GM23248 (cell line): ENCODE data around the gene PARL. TPM values are rescaled to one million over a fixed set of nuclear protein-coding genes. Genes with fewer than 3 reads are reported as not detected.

Experiments used
- DNase-seq: peaks from one replicate; pipeline ENCODE4 v3.0.0-alpha.2; 2015
- H2AFZ ChIP-seq: fragments of 200-600 bp; sonication (generic); 2 replicates; pipeline ENCODE4 v1.6.1; 2016; ENCODE audit warnings: antibody characterized with exemption
- H3F3A ChIP-seq: fragments of 200-600 bp; sonication (generic); 2 replicates; pipeline ENCODE4 v1.6.1; 2016; ENCODE audit warnings: mild to moderate bottlenecking, antibody characterized with exemption, mixed run types; ENCODE audit not compliant: insufficient read depth
- H3K27ac ChIP-seq: fragments of 200-600 bp; sonication (generic); 2 replicates; pipeline ENCODE4 v1.5.1; 2016; ENCODE audit warnings: mild to moderate bottlenecking
- H3K27me3 ChIP-seq: fragments of 200-600 bp; sonication (generic); replicated peaks from 2 replicates; pipeline ENCODE4 v1.6.1; 2016; ENCODE audit warnings: mild to moderate bottlenecking; ENCODE audit not compliant: insufficient read depth
- H3K36me3 ChIP-seq: fragments of 200-600 bp; sonication (generic); 2 replicates; pipeline ENCODE4 v1.6.1; 2016; ENCODE audit warnings: low read depth, mild to moderate bottlenecking
- H3K4me1 ChIP-seq: fragments of 200-600 bp; sonication (generic); 2 replicates; pipeline ENCODE4 v1.6.1; 2016; ENCODE audit warnings: mild to moderate bottlenecking; ENCODE audit not compliant: insufficient read depth
- H3K4me2 ChIP-seq: fragments of 200-600 bp; sonication (generic); one replicate; pipeline ENCODE4 v1.6.1; 2016; ENCODE audit warnings: mild to moderate bottlenecking; ENCODE audit not compliant: unreplicated experiment
- H3K4me3 ChIP-seq: fragments of 200-600 bp; sonication (generic); 2 replicates; pipeline ENCODE4 v1.5.1; 2016; ENCODE audit warnings: mild to moderate bottlenecking
- H3K79me2 ChIP-seq: fragments of 200-600 bp; sonication (generic); 2 replicates; pipeline ENCODE4 v1.6.1; 2016; ENCODE audit warnings: mild to moderate bottlenecking; ENCODE audit not compliant: insufficient read depth
- H3K9ac ChIP-seq: fragments of 200-600 bp; sonication (generic); 2 replicates; pipeline ENCODE4 v1.6.1; 2016; ENCODE audit warnings: mild to moderate bottlenecking
- H3K9me2 ChIP-seq: fragments of 200-600 bp; sonication (generic); 2 replicates; pipeline ENCODE4 v1.6.1; 2016; ENCODE audit warnings: mixed run types, mild to moderate bottlenecking, moderate library complexity; ENCODE audit not compliant: insufficient read depth
- H3K9me3 ChIP-seq: fragments of 200-600 bp; sonication (generic); one replicate; pipeline ENCODE4 v1.6.1; 2017; ENCODE audit warnings: low read depth
- H4K20me1 ChIP-seq: fragments of 200-600 bp; sonication (generic); 2 replicates; pipeline ENCODE4 v1.6.0; 2016; ENCODE audit not compliant: insufficient read depth
- EZH2 ChIP-seq: fragments of 200-600 bp; sonication (generic); IDR thresholded peaks from 2 replicates; pipeline ENCODE4 v1.6.1; 2018; ENCODE audit warnings: antibody characterized with exemption, mild to moderate bottlenecking; ENCODE audit not compliant: insufficient read depth, poor library complexity, severe bottlenecking
- EZH2phosphoT487 ChIP-seq: fragments of 200-600 bp; sonication (generic); IDR thresholded peaks from 2 replicates; pipeline ENCODE4 v1.6.1; 2018; ENCODE audit warnings: antibody characterized with exemption, moderate library complexity, mild to moderate bottlenecking, low read depth; ENCODE audit not compliant: insufficient read depth
- WGBS, 2 experiments: methylation state at CpG; one replicate each; pipeline ENCODE4 v1.1.6; 2015 to 2017; ENCODE audit warnings: low lambda C conversion rate in 2 of 2, low coverage in 1 of 2; ENCODE audit errors: missing lambda C conversion rate in 2 of 2; 5-methylcytosine and 5-hydroxymethylcytosine counted together
- in situ Hi-C: fragments of 300-500 bp; cut with MboI; formaldehyde crosslinking; loops from 2 replicates; pipeline ENCODE4 v1.15.0; 2020
- polyA plus RNA-seq: library from polyadenylated mRNA; unstranded; fragments of >200 nt; fragmentation: Nextera tagmentation; extraction: Ambion mirVana; gene quantifications from 2 replicates; pipeline ENCODE4 v1.2.1, GENCODE V29; 2016
- total RNA-seq: library from RNA; depleted of rRNA; stranded (reverse); fragments of >200 nt; shearing (Covaris generic); gene quantifications from 2 replicates; pipeline ENCODE4 v1.2.3, GENCODE V29; 2014

Gene PARL
- total and polyA plus RNA-seq, 2 experiments from 2014 or later, result 35.9 to 61.7 TPM

DNA sequence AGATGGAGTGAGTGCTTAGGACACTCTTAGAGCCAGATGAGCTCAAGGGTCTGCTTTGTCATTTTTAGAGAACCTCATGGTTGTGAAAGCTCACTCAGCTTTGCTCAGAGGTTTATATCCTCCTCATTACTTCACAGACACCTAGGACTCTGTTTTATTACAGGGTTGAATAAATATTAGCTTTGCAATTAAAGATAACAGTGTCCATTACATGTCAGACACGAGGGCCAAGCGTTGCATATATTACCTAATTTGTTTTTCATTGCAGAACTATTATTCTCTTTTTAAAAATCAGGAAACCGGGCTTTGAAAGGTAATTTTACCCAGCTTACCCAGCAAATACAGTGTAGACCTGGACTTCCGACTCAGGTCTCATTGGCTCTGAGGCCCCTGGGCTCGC is 75.4 kb downstream of the PARL start:
- Histone ChIP-seq H3K9me2 (no peaks in the 10 kb centered on the region), H3K4me1 (no peaks in the 10 kb centered on the region), H3K27ac (no peak overlapping the region), H3K27me3 (no peaks in the 10 kb centered on the region), H3K4me3 (no peak overlapping the region), H3K9me3 (no peaks in the 10 kb centered on the region), H4K20me1 (no peaks in the 10 kb centered on the region), H3K9ac (no peak overlapping the region), H3F3A (no peaks in the 10 kb centered on the region), H3K4me2 (no peak overlapping the region), H3K36me3 (peaks cover 44% of the 10 kb centered on the region), H2AFZ (no peak overlapping the region), H3K79me2 (no peaks in the 10 kb centered on the region)
- WGBS, 2 experiments, result 91 to 93% methylated on average over 5 of the region's 5 CpGs
- DNase-seq, result no peak
- in situ Hi-C loops, result no loop called here
- TF ChIP-seq EZH2 (no peak), EZH2phosphoT487 (no peak)

DNA sequence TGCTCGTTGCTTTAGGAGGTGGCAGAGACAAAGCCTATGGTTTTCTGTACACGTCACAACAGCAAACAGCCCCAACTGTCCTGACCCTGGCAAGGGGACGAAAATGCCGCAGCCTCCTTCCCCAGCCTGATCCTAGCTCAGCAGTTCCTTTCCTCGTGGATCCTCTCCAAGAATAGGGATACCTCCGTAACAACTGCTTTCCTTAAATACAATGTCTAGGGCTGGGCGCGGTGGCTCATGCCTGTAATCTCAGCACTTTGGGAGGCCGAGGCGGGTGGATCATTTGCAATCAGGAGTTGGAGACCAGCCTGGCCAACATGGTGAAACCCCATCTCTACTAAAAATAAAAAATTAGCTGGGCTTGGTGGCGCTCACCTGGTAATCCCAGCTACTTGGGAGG is 76.3 kb downstream of the PARL start:
- in situ Hi-C loops, result no loop called here
- no peaks in the 10 kb centered on the region for H3K9me3 ChIP-seq
- H3K9me2 ChIP-seq, result no peaks in the 10 kb centered on the region
- no peaks in the 10 kb centered on the region for H3F3A ChIP-seq
- no peaks in the 10 kb centered on the region for H3K4me1 ChIP-seq
- H3K9ac ChIP-seq, result no peak overlapping the region
- H3K27ac ChIP-seq, result no peak overlapping the region
- H3K27me3 ChIP-seq, result no peaks in the 10 kb centered on the region
- no peaks in the 10 kb centered on the region for H3K79me2 ChIP-seq
- DNase-seq, result no peak
- no peak overlapping the region for H2AFZ ChIP-seq
- peaks cover 52% of the 10 kb centered on the region for H3K36me3 ChIP-seq
- H4K20me1 ChIP-seq, result no peaks in the 10 kb centered on the region
- H3K4me3 ChIP-seq, result no peak overlapping the region
- no peak overlapping the region for H3K4me2 ChIP-seq
- TF ChIP-seq EZH2phosphoT487 (no peak), EZH2 (no peak)
- 94 to 99% methylated on average over 11 of the region's 11 CpGs for WGBS, 2 experiments

DNA sequence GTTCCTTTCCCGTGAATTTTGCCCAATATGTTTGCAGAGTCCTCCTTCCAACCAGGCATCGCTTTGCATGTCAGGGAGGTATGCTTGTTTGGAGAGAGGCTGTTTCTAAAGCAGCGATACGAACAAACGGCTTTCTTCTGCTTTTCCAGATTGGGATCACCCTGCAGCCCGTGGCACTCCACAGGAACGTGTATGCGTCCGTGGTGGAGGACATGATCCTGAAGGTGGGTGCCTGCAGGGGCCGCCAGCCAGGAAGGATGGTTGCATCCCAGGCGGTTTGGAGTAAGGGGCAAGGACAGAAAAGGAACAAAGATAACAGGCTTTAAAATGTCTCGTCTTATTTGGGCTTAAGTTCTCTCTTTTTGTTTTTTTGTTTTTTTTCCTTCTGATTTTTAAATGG is 76.8 kb downstream of the PARL start:
- no peak for DNase-seq
- Histone ChIP-seq H3K4me1 (no peaks in the 10 kb centered on the region), H3K9me3 (no peaks in the 10 kb centered on the region), H3K36me3 (peaks cover 57% of the 10 kb centered on the region), H3K27me3 (no peaks in the 10 kb centered on the region), H3K79me2 (no peaks in the 10 kb centered on the region), H3K4me3 (no peak overlapping the region), H3K4me2 (no peak overlapping the region), H4K20me1 (no peaks in the 10 kb centered on the region), H3K9me2 (no peaks in the 10 kb centered on the region), H3K27ac (no peak overlapping the region), H2AFZ (no peak overlapping the region), H3F3A (no peaks in the 10 kb centered on the region), H3K9ac (no peak overlapping the region)
- no peak for TF ChIP-seq EZH2
- TF ChIP-seq EZH2phosphoT487, result no peak
- WGBS, 2 experiments, result 98% methylated on average over 12 of the region's 12 CpGs
- in situ Hi-C loops, result no loop called here

DNA sequence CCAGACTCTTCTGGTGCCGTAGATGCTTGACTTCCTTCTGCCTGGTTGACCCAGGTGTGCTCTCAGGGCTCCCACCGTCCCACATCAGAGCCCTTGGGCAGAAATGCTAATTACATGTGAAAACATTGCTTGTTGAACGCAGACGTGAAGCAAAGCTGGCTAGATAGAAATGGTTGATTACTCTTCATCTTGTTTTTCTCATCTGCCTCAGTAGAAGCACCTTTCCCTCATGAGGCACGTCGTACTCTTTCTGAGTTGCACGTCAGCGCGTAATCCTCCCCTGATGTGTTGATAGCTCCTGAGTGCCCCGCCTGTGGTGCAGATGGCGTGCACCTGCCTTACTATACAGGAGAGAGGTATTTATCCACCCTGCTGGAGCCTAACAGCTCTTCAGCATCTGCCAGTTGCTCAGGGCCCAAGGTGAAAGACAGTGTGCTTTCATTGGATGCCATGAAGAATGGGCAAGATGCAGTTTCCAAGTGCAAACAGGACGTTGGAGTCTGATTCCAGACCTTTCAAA is 77.4 kb downstream of the PARL start:
- no peak for TF ChIP-seq EZH2
- no peak for TF ChIP-seq EZH2phosphoT487
- peaks cover 60% of the 10 kb centered on the region for H3K36me3 ChIP-seq
- 92 to 93% methylated on average over 12 of the region's 12 CpGs for WGBS, 2 experiments
- H3K79me2 ChIP-seq, result no peaks in the 10 kb centered on the region
- in situ Hi-C loops, result no loop called here
- H3K27ac ChIP-seq, result no peak overlapping the region
- H2AFZ ChIP-seq, result no peak overlapping the region
- H4K20me1 ChIP-seq, result no peaks in the 10 kb centered on the region
- H3F3A ChIP-seq, result no peaks in the 10 kb centered on the region
- no peak overlapping the region for H3K4me3 ChIP-seq
- no peak for DNase-seq
- no peaks in the 10 kb centered on the region for H3K9me2 ChIP-seq
- no peaks in the 10 kb centered on the region for H3K27me3 ChIP-seq
- H3K4me1 ChIP-seq, result no peaks in the 10 kb centered on the region
- no peaks in the 10 kb centered on the region for H3K9me3 ChIP-seq
- H3K9ac ChIP-seq, result no peak overlapping the region
- H3K4me2 ChIP-seq, result no peak overlapping the region

DNA sequence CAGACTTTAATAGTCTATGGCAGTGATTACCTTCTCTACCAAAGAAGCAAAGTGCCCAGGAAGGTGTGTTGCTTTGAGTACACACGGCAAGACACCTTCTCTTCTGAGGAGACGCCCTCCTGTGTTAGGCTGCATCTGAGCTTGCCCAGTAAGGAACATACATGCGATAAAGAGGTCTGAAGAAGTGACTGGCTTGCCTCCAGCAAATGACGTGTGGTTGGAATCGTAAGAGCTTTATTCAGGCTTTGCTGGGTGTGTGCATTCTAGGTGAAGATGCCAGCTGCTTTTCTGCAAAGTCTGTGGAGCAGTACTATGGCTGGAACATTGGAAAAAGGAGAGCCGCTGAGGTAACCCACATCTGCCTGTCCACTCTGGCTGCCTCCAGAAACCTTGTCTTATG is 81.7 kb downstream of the PARL start:
- TF ChIP-seq EZH2phosphoT487 (no peak), EZH2 (no peak)
- Histone ChIP-seq H3K79me2 (no peaks in the 10 kb centered on the region), H3K4me3 (no peak overlapping the region), H3K4me1 (no peaks in the 10 kb centered on the region), H3K9me2 (no peaks in the 10 kb centered on the region), H3F3A (no peaks in the 10 kb centered on the region), H3K9me3 (no peaks in the 10 kb centered on the region), H3K36me3 (peaks cover 78% of the 10 kb centered on the region), H4K20me1 (peaks cover 3% of the 10 kb centered on the region; the same call in 1 of the 2 replicates), H3K4me2 (no peak overlapping the region), H3K27me3 (no peaks in the 10 kb centered on the region), H3K27ac (no peak overlapping the region), H3K9ac (no peak overlapping the region), H2AFZ (no peak overlapping the region)
- WGBS, 2 experiments, result 80 to 85% methylated on average over 6 of the region's 6 CpGs
- no peak for DNase-seq
- in situ Hi-C loops, result no loop called here
